Measurements from ENCODE around the gene RAD23A.

DNA sequence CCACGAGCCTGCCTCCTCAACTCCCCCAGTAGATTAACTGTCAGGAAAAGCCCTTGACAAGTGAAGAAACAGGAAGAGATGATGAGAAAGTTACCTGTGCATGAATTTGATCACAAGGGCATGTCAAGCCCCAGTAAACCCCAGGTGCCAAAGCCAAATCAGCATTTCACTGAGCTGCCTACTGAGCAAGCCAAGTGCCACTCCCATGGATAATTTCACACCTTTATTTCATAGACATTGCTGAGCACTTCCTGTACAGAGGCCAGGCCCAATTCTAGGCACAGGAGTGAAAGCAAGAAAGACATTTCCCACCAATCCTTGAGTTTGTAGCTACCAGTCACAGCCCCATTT is 8.9 kb downstream of the RAD23A start:
- TF ChIP-seq CTCF (IDR thresholded peaks at IDR 0.05) (no peak), POLR2AphosphoS5 (IDR thresholded peaks at IDR 0.05) (no peak), EP300 (IDR thresholded peaks at IDR 0.05) (no peak)

Measured in esophagus muscularis mucosa (tissue), 4 donors.